Measurements from ENCODE around the gene ZNF275.
"Not testable (repeated sequence)": the region's sequence is repeated elsewhere in the genome, so short reads cannot be mapped to it uniquely, and the experiment has no call there.

ZNF275 gene

DNA sequence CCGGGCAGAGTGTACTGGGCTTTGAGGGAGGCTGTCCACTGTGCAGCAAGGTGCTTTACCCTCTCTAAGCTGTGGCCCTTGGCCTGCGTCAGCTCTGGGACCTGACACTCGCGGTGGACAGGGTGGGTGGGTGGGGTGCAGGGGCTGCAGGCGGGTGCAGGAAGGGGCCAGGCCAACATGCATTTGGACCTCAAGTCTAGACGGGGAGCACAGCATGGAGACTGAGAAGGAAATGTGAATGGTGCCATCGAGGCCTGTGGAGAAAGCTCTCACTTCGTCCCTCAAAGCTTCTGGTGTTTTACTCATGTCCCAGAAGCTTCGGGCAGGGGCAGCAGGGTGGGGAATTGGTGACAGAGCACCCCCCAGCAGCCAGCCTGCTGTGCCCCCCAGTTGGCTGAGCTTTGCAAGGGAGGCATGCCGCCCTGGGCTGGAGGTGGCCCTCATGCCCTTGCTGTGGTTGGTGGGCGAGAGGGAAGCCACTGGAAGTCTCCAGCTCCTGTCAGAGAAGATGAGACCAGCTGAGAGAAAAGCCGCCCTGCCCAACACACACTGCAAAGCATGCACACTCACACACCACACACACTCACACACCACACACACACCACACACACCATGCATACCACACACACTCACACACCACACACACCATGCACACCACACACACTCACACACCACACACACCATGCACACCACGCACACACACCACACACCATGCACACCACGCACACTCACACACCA lies 54.9 kb downstream of the ZNF275 start:
- no peak for DNase-seq (ENCODE audit: low read depth)
- TF ChIP-seq, protein P1, sequence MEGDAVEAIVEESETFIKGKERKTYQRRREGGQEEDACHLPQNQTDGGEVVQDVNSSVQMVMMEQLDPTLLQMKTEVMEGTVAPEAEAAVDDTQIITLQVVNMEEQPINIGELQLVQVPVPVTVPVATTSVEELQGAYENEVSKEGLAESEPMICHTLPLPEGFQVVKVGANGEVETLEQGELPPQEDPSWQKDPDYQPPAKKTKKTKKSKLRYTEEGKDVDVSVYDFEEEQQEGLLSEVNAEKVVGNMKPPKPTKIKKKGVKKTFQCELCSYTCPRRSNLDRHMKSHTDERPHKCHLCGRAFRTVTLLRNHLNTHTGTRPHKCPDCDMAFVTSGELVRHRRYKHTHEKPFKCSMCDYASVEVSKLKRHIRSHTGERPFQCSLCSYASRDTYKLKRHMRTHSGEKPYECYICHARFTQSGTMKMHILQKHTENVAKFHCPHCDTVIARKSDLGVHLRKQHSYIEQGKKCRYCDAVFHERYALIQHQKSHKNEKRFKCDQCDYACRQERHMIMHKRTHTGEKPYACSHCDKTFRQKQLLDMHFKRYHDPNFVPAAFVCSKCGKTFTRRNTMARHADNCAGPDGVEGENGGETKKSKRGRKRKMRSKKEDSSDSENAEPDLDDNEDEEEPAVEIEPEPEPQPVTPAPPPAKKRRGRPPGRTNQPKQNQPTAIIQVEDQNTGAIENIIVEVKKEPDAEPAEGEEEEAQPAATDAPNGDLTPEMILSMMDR (IDR thresholded peaks at IDR 0.05; ENCODE audit: insufficient read depth, low read depth, low read length, missing control alignments): no peak
- no peak overlapping the region for H3K4me3 ChIP-seq (ENCODE audit: low read length)

DNA sequence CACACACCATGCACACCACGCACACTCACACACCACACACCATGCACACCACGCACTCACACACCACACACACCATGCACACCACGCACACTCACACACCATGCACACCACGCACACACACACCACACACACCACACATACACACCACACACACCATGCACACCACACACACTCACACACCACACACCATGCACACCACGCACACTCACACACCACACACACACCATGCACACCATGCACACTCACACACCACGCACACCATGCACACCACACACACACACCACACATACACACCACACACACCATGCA lies 55.5 kb downstream of the ZNF275 start:
- not testable (repeated sequence) for DNase-seq (ENCODE audit: low read depth); H3K4me3 ChIP-seq (ENCODE audit: low read length)

DNA sequence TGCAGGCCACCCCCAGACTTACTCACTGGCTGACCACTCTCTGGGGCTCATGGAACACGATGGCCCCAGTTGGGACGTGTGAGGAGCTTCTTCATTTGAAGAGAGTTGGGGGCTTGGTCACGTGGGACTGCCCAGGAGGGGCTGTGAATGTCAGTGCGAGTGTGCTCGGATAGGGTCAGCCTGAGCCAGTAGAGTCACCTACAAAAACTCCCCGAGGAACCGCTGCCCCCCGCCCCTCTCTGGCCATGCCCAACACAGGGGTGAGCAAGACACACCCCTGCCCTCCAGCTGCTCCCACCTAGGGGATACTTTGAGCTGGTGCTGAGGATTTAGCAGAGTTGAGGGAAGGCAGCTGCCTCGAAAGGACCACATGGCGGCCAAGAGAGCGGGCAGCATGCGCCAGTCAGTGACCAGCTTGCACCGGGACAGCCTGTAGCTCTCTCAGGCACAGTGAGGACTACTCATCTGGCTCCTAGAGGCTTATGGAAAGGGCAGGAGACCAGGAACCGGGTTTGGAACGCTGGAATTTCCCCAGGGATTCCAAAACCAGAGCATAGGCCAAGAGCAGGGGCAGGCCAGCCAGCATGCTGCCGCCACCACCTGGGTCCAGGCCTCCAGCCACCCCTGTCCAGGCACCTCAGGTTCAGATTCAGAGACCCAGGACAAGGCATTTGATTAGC lies 58.8 kb downstream of the ZNF275 start:
- TF ChIP-seq, protein P1 (IDR thresholded peaks at IDR 0.05; ENCODE audit: insufficient read depth, low read depth, low read length, missing control alignments): no peak
- no peak overlapping the region for H3K4me3 ChIP-seq (ENCODE audit: low read length)
- no peak for DNase-seq (ENCODE audit: low read depth)

DNA sequence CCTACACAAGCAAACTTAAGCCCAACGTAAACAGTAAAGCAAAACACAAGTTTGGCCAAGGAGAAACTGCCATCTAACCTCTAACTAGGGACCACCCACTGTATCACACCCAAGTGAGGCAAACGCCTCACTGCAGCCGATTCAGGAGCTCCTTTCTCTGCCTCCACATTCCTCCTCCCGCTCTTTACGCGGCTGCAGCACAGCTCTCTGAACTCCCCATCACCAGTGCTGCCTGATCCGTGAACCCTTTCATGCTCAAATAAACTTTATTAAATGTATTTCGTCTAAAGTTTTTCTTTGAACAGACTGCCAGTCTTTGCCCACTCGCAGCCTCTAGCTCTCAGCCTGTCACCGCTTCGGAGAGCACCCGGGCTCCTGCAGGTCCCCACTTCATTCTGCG lies 60.7 kb downstream of the ZNF275 start:
- no peak for DNase-seq (ENCODE audit: low read depth)
- H3K4me3 ChIP-seq (ENCODE audit: low read length): no peak overlapping the region
- TF ChIP-seq, protein P1 (IDR thresholded peaks at IDR 0.05; ENCODE audit: insufficient read depth, low read depth, low read length, missing control alignments): no peak

DNA sequence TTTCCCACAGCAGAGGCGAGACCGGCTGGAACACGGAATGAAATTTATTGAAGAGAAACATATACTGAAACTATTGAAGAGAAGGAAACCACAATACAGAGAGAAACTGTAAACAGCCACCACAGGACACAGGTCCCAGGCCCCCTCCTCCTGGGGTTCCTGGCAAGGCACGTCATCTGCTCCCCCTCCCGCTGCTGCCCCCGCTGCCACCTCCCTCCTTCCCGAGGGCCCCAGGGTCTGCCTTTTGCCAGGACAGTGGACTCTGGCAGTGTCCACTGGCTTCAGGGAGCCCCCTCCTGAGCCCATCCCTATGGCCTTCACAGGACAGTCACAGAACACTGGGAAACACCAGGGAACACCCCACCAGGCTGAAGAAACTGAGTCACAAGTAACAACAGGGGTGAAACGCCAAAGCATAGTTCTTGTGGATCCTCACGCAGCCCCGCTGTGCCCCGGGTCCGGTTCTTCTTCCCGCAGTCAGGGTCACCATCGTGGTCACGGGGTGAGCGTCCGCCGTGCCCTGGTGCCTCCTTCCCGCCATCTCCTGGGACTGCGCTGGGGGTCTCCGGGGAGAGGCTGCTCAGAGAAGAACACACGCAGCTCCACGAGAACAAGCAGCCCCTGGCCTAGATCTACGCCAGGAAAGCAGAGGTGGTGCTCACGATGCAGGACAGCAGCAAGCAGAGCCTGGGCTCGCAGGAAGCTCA lies 61.8 kb downstream of the ZNF275 start:
- TF ChIP-seq, protein P1 (IDR thresholded peaks at IDR 0.05; ENCODE audit: insufficient read depth, low read depth, low read length, missing control alignments): no peak
- no peak for DNase-seq (ENCODE audit: low read depth)
- H3K4me3 ChIP-seq (ENCODE audit: low read length): no peak overlapping the region

DNA sequence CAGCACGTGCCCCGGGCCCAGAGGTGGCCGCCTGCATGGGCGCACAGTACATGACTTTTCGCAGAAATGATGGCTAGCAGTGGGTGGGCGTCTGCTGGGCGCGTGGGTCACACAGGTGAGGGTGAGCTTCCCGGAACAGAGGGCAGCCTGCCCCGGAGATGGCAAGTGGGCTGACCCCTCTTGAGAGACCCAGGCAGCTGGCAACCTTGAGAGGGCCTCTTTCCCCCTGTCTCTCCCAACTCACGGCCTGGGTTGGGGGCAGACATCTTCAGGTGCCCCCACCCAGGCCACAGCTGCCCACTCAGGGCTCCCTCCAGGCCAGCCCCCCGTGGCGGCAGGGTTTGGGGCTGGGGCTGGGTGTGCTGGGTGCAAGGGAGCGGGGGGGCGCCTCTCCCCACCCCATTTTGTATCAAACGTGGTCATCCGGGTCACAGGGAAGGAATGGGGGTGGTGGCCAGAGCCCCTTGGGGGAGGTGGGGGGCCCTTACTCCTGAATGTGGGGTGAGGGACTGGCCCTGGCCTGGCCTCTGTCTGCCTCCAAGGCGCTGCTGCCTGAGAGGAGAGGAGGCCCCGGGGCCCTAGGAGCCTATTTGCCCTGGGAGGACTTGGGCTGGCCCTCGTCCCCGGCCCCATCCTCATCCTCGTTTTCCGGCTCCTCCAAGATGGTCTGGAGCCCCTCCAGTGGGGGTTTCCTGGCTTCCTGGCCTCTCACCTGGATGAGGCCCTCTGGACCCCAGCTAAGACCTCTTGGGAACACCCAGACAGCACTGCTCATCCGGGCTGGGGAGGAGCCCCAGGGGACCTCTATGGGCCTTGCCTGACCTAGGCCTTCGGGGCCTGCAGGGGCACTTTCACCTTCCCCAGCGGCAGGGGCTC lies 62.6 kb downstream of the ZNF275 start:
- DNase-seq (ENCODE audit: low read depth): no peak
- no peak overlapping the region for H3K4me3 ChIP-seq (ENCODE audit: low read length)
- TF ChIP-seq, protein P1 (IDR thresholded peaks at IDR 0.05; ENCODE audit: insufficient read depth, low read depth, low read length, missing control alignments): no peak
